Measurements from ENCODE around the gene FHIT.

DNA sequence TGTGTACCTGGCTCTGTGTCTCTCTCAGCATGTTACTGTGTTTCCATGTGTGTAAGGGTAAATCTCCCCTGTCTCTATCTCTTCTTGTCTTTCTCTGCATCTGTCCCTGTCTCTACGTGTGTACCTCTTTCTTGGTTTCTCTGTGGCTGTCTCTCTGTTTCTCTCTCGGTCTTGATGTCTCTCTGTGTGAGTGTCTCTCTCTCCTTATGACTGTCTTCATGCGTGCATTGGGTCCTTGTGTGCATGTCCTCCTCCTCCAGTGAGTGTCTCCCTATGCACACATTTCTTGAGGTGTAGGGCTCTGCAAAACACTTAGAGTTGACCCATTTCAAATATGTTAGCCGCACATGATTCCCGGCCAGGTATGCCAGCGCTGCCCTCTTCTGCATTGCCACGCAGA, 1298.1 kb downstream of the FHIT start:
- TF ChIP-seq POU2F2 (IDR thresholded peaks at IDR 0.05; ENCODE audit: borderline replicate concordance, low read depth, low read length) (no peak), CBX3 (IDR thresholded peaks at IDR 0.05; ENCODE audit: borderline replicate concordance, low read depth) (no peak)
- TF ChIP-seq, protein P1, sequence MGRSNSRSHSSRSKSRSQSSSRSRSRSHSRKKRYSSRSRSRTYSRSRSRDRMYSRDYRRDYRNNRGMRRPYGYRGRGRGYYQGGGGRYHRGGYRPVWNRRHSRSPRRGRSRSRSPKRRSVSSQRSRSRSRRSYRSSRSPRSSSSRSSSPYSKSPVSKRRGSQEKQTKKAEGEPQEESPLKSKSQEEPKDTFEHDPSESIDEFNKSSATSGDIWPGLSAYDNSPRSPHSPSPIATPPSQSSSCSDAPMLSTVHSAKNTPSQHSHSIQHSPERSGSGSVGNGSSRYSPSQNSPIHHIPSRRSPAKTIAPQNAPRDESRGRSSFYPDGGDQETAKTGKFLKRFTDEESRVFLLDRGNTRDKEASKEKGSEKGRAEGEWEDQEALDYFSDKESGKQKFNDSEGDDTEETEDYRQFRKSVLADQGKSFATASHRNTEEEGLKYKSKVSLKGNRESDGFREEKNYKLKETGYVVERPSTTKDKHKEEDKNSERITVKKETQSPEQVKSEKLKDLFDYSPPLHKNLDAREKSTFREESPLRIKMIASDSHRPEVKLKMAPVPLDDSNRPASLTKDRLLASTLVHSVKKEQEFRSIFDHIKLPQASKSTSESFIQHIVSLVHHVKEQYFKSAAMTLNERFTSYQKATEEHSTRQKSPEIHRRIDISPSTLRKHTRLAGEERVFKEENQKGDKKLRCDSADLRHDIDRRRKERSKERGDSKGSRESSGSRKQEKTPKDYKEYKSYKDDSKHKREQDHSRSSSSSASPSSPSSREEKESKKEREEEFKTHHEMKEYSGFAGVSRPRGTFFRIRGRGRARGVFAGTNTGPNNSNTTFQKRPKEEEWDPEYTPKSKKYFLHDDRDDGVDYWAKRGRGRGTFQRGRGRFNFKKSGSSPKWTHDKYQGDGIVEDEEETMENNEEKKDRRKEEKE (IDR thresholded peaks at IDR 0.05) = no peak
